Neuronal stem cell (in vitro differentiated cells): ENCODE results near the gene MAPK10.

ENCODE experiments used
- DNase-seq: peaks from one replicate; pipeline ENCODE4 v3.0.0-alpha.2; 2013; ENCODE audit warnings: low spot score
- H2AFZ ChIP-seq: one replicate; pipeline ENCODE4 v1.6.1; 2013; ENCODE audit warnings: mild to moderate bottlenecking, low read length, inconsistent platforms
- H2AK5ac ChIP-seq: 2 replicates; pipeline ENCODE4 v1.6.1; 2013; ENCODE audit warnings: low read depth, mild to moderate bottlenecking, inconsistent platforms, low read length, moderate library complexity, mixed read lengths
- H2BK120ac ChIP-seq: 2 replicates; pipeline ENCODE4 v1.6.1; 2013; ENCODE audit warnings: low read depth, mild to moderate bottlenecking, inconsistent platforms, low read length, moderate library complexity, mixed read lengths
- H2BK12ac ChIP-seq: one replicate; pipeline ENCODE4 v1.6.1; 2013; ENCODE audit warnings: low read length, inconsistent platforms
- H2BK15ac ChIP-seq: 2 replicates; pipeline ENCODE4 v1.6.1; 2013; ENCODE audit warnings: mild to moderate bottlenecking, low read length, inconsistent platforms, mixed read lengths
- H2BK5ac ChIP-seq: one replicate; pipeline ENCODE4 v1.6.1; 2013; ENCODE audit warnings: inconsistent platforms, mild to moderate bottlenecking, low read length, moderate library complexity
- H3K14ac ChIP-seq: one replicate; pipeline ENCODE4 v1.6.1; 2013; ENCODE audit warnings: low read length, inconsistent platforms
- H3K18ac ChIP-seq: 2 replicates; pipeline ENCODE4 v1.6.1; 2013; ENCODE audit warnings: low read length, inconsistent platforms
- H3K23ac ChIP-seq: 2 replicates; pipeline ENCODE4 v1.6.1; 2013; ENCODE audit warnings: low read depth, mild to moderate bottlenecking, mixed read lengths, low read length, inconsistent platforms; ENCODE audit not compliant: poor library complexity
- H3K27ac ChIP-seq: replicated peaks from 3 replicates; pipeline ENCODE4 v1.5.1; 2013; ENCODE audit warnings: low read length, inconsistent platforms
- H3K27me3 ChIP-seq, 3 experiments: 2 replicates each; pipeline ENCODE4 v1.6.1; 2013; ENCODE audit warnings: low read length in 3 of 3, mild to moderate bottlenecking in 2 of 3, inconsistent platforms in 1 of 3, low read depth in 1 of 3, mixed read lengths in 1 of 3, moderate library complexity in 1 of 3; ENCODE audit not compliant: control insufficient read depth in 3 of 3, insufficient read depth in 3 of 3
- H3K36me3 ChIP-seq, 2 donors: replicated peaks in 1 of 2; 2 replicates each; pipeline ENCODE4 v1.6.1; 2013; ENCODE audit warnings: low read length in 2 of 2; ENCODE audit not compliant: control insufficient read depth in 2 of 2, insufficient read depth in 2 of 2
- H3K4ac ChIP-seq: 2 replicates; pipeline ENCODE4 v1.6.1; 2013; ENCODE audit warnings: inconsistent platforms, mild to moderate bottlenecking, low read length, moderate library complexity
- H3K4me1 ChIP-seq, 2 donors: 1 replicate in 1 of 2; 2 replicates in 1 of 2; pipeline ENCODE4 v1.6.1; 2013; ENCODE audit warnings: low read length in 2 of 2, low read depth in 1 of 2; ENCODE audit not compliant: control insufficient read depth in 2 of 2, insufficient read depth in 1 of 2
- H3K4me2 ChIP-seq: one replicate; pipeline ENCODE4 v1.6.1; 2013; ENCODE audit warnings: mild to moderate bottlenecking, low read length, inconsistent platforms; ENCODE audit not compliant: insufficient read depth, poor library complexity, severe bottlenecking
- H3K4me3 ChIP-seq, 2 donors: 2 replicates each; pipeline ENCODE4 v1.5.1; 2013; ENCODE audit warnings: low read length in 2 of 2, mild to moderate bottlenecking in 2 of 2, inconsistent platforms in 1 of 2, moderate library complexity in 1 of 2
- H3K79me1 ChIP-seq: one replicate; pipeline ENCODE4 v1.6.1; 2013; ENCODE audit warnings: low read depth, mild to moderate bottlenecking, inconsistent platforms, low read length, moderate library complexity
- H3K9ac ChIP-seq: one replicate; pipeline ENCODE4 v1.6.1; 2013; ENCODE audit warnings: mild to moderate bottlenecking, low read depth, low read length, inconsistent platforms; ENCODE audit not compliant: poor library complexity
- H3K9me3 ChIP-seq, 2 donors: replicated peaks in 1 of 2; 2 replicates each; pipeline versions ENCODE3 to v1.6.1; 2013; ENCODE audit warnings: low read length in 2 of 2, mild to moderate bottlenecking in 2 of 2, inconsistent platforms in 1 of 2, low read depth in 1 of 2, mixed read lengths in 1 of 2, moderate library complexity in 1 of 2; ENCODE audit not compliant: control insufficient read depth in 2 of 2, insufficient read depth in 1 of 2
- H4K8ac ChIP-seq: one replicate; pipeline ENCODE4 v1.6.1; 2013; ENCODE audit warnings: low read depth, mild to moderate bottlenecking, inconsistent platforms, low read length, moderate library complexity
- H4K91ac ChIP-seq: one replicate; pipeline ENCODE4 v1.6.1; 2013; ENCODE audit warnings: low read length, low read depth, mild to moderate bottlenecking, inconsistent platforms; ENCODE audit not compliant: poor library complexity
- WGBS, 2 donors: extraction: QIAGEN DNeasy Blood & Tissue Kit; methylation state at CpG; one replicate each; pipeline ENCODE4 v1.1.7; 2013; ENCODE audit warnings: missing lambda C conversion rate in 2 of 2, mixed read lengths in 1 of 2; ENCODE audit not compliant: insufficient read length in 2 of 2, insufficient replicate concordance in 1 of 2; ENCODE audit errors: extremely low coverage in 2 of 2; 5-methylcytosine and 5-hydroxymethylcytosine counted together

MAPK10 gene

GRCh38 chr4:85964298-85964697, 395.6 kb downstream of the MAPK10 start:
- H3K27me3 ChIP-seq: no peaks in the 10 kb centered on the region
- no peaks in the 10 kb centered on the region for H3K79me1 ChIP-seq
- H3K4me3 ChIP-seq: no peak overlapping the region
- no peak overlapping the region for H2AFZ ChIP-seq
- H2BK5ac ChIP-seq: no peak overlapping the region
- H3K27ac ChIP-seq: no peak overlapping the region
- H4K91ac ChIP-seq: no peak overlapping the region
- H2AK5ac ChIP-seq: no peak overlapping the region
- no peak overlapping the region for H2BK15ac ChIP-seq
- no peak overlapping the region for H2BK12ac ChIP-seq
- H3K4me1 ChIP-seq: peaks cover 0 to 8% of the 10 kb centered on the region in 2 donors
- H3K23ac ChIP-seq: no peak overlapping the region
- no peak overlapping the region for H3K4me2 ChIP-seq
- no peak overlapping the region for H3K9ac ChIP-seq
- no peak overlapping the region for H3K4ac ChIP-seq
- no peaks in the 10 kb centered on the region for H3K9me3 ChIP-seq
- no peak overlapping the region for H3K14ac ChIP-seq
- H3K18ac ChIP-seq: no peak overlapping the region
- no peaks in the 10 kb centered on the region for H3K36me3 ChIP-seq
- no peak overlapping the region for H4K8ac ChIP-seq
- DNase-seq: no peak
- H2BK120ac ChIP-seq: no peak overlapping the region

- H3K79me1 ChIP-seq: no peaks in the 10 kb centered on the region
- H3K18ac ChIP-seq: no peak overlapping the region
- no peak overlapping the region for H3K4ac ChIP-seq
- no peak overlapping the region for H2BK120ac ChIP-seq
- no peak overlapping the region for H3K9ac ChIP-seq
- H4K8ac ChIP-seq: no peak overlapping the region
- no CpG with 5 or more reads among the region's 1 CpG for WGBS, 2 donors
- H2AFZ ChIP-seq: no peak overlapping the region
- H2BK12ac ChIP-seq: no peak overlapping the region
- no peak overlapping the region for H4K91ac ChIP-seq
- no peak overlapping the region for H3K23ac ChIP-seq
- peaks cover 0 to 8% of the 10 kb centered on the region in 2 donors for H3K4me1 ChIP-seq
- H3K27me3 ChIP-seq: no peaks in the 10 kb centered on the region
- H2AK5ac ChIP-seq: no peak overlapping the region
- H3K9me3 ChIP-seq: no peaks in the 10 kb centered on the region
- H2BK15ac ChIP-seq: no peak overlapping the region
- DNase-seq: no peak
- no peak overlapping the region for H3K27ac ChIP-seq
- no peaks in the 10 kb centered on the region for H3K36me3 ChIP-seq
- H3K14ac ChIP-seq: no peak overlapping the region
- no peak overlapping the region for H3K4me2 ChIP-seq
- H2BK5ac ChIP-seq: no peak overlapping the region
- no peak overlapping the region for H3K4me3 ChIP-seq
These were observed 396.6 kb downstream of the MAPK10 start for GRCh38 chr4:85963231-85963630.

GRCh38 chr4:85961887-85962286, 398.0 kb downstream of the MAPK10 start:
- no peaks in the 10 kb centered on the region for H3K79me1 ChIP-seq
- H3K4ac ChIP-seq: no peak overlapping the region
- no peak overlapping the region for H3K18ac ChIP-seq
- no peak overlapping the region for H4K8ac ChIP-seq
- no peak for DNase-seq
- no peaks in the 10 kb centered on the region for H3K36me3 ChIP-seq
- H3K14ac ChIP-seq: no peak overlapping the region
- no peak overlapping the region for H3K4me3 ChIP-seq
- no peak overlapping the region for H2BK120ac ChIP-seq
- no CpG with 5 or more reads among the region's 4 CpGs for WGBS, 2 donors
- no peak overlapping the region for H3K4me2 ChIP-seq
- no peak overlapping the region for H4K91ac ChIP-seq
- H3K27ac ChIP-seq: no peak overlapping the region
- H2AK5ac ChIP-seq: no peak overlapping the region
- no peak overlapping the region for H2BK5ac ChIP-seq
- no peaks in the 10 kb centered on the region for H3K27me3 ChIP-seq
- no peaks in the 10 kb centered on the region for H3K9me3 ChIP-seq
- peaks cover 0 to 8% of the 10 kb centered on the region in 2 donors for H3K4me1 ChIP-seq
- H2BK12ac ChIP-seq: no peak overlapping the region
- H2AFZ ChIP-seq: no peak overlapping the region
- no peak overlapping the region for H3K9ac ChIP-seq
- no peak overlapping the region for H2BK15ac ChIP-seq
- H3K23ac ChIP-seq: no peak overlapping the region

GRCh38 chr4:85956293-85956945, 403.4 kb downstream of the MAPK10 start:
- no CpG with 5 or more reads among the region's 17 CpGs for WGBS, 2 donors
- no peak overlapping the region for H2AFZ ChIP-seq

More at GRCh38 chr4:85956293-85956945, 403.4 kb downstream of the MAPK10 start:
- Histone ChIP-seq H2BK120ac (no peak overlapping the region), H3K18ac (no peak overlapping the region), H4K8ac (no peak overlapping the region), H2BK12ac (no peak overlapping the region), H3K27ac (no peak overlapping the region), H3K4ac (no peak overlapping the region), H3K9ac (no peak overlapping the region), H3K4me1 (peaks cover 2 to 8% of the 10 kb centered on the region in 2 donors), H3K4me2 (no peak overlapping the region), H3K9me3 (no peaks in the 10 kb centered on the region), H3K4me3 (no peak overlapping the region), H2AK5ac (peak overlapping the region; percentile 14), H2BK5ac (no peak overlapping the region), H3K36me3 (no peaks in the 10 kb centered on the region), H3K14ac (peak overlapping the region; percentile 17), H3K27me3 (no peaks in the 10 kb centered on the region), H2BK15ac (no peak overlapping the region), H4K91ac (no peak overlapping the region), H3K23ac (no peak overlapping the region), H3K79me1 (no peaks in the 10 kb centered on the region)
- no peak for DNase-seq
